ENCODE measurements around the gene TPBG.

The TPBG gene

GRCh38 chr6:82363428-82364086, at the start of gene TPBG:
TPBG (plus strand) TSS chr6:82363817; CDS start chr6:82364962, 1,145 bp downstream.
- no peak for DNase-seq

- no peak for DNase-seq
Measured at GRCh38 chr6:82322386-82322785, 41.2 kb upstream of the TPBG start.

- DNase-seq = no peak
Measured at GRCh38 chr6:82329766-82330165, 33.9 kb upstream of the TPBG start.

GRCh38 chr6:82330171-82330804, 33.3 kb upstream of the TPBG start:
- no peak for DNase-seq

GRCh38 chr6:82331031-82331773, 32.4 kb upstream of the TPBG start:
- DNase-seq = no peak

GRCh38 chr6:82333781-82334180, 29.8 kb upstream of the TPBG start:
- no peak for DNase-seq

- DNase-seq = no peak
Measured at GRCh38 chr6:82337688-82338257, 25.8 kb upstream of the TPBG start.

- no peak for DNase-seq
Measured at GRCh38 chr6:82348130-82348529, 15.5 kb upstream of the TPBG start.

- DNase-seq = no peak
Measured at GRCh38 chr6:82353848-82354247, 9.8 kb upstream of the TPBG start.

- DNase-seq = no peak
Measured at GRCh38 chr6:82360552-82360951, 3.1 kb upstream of the TPBG start.

GRCh38 chr6:82361631-82362030, 2.0 kb upstream of the TPBG start:
- no peak for DNase-seq

- no peak for DNase-seq
Measured at GRCh38 chr6:82362144-82362543, 1.5 kb upstream of the TPBG start.

- DNase-seq = no peak
Measured at GRCh38 chr6:82362878-82363427, 664 bp upstream of the TPBG start.

GRCh38 chr6:82364087-82365015, 734 bp downstream of the TPBG start:
- DNase-seq = no peak

- DNase-seq = no peak
Measured at GRCh38 chr6:82365016-82365795, 1.6 kb downstream of the TPBG start.

GRCh38 chr6:82367704-82368103, 4.1 kb downstream of the TPBG start:
- DNase-seq = no peak

GRCh38 chr6:82370788-82371187, 7.2 kb downstream of the TPBG start:
- DNase-seq = no peak

- DNase-seq = no peak
Measured at GRCh38 chr6:82371799-82372546, 8.4 kb downstream of the TPBG start.

- no peak for DNase-seq
Measured at GRCh38 chr6:82372656-82373055, 9.0 kb downstream of the TPBG start.

GRCh38 chr6:82374516-82374915, 10.9 kb downstream of the TPBG start:
- no peak for DNase-seq

- DNase-seq = no peak
Measured at GRCh38 chr6:82376636-82377035, 13.0 kb downstream of the TPBG start.
